GM19239 (cell line): ENCODE measurements around the gene ACTL6A.

Experiments used
- DNase-seq: peaks from one replicate; pipeline ENCODE4 v3.0.0; 2011; ENCODE audit warnings: low spot score; ENCODE audit not compliant: insufficient read length
- FAIRE-seq: peaks from 2 replicates; lab custom pipeline; 2011; peaks lifted over from hg19 to GRCh38; lab: Jason Lieb, UNC

Gene ACTL6A

DNA sequence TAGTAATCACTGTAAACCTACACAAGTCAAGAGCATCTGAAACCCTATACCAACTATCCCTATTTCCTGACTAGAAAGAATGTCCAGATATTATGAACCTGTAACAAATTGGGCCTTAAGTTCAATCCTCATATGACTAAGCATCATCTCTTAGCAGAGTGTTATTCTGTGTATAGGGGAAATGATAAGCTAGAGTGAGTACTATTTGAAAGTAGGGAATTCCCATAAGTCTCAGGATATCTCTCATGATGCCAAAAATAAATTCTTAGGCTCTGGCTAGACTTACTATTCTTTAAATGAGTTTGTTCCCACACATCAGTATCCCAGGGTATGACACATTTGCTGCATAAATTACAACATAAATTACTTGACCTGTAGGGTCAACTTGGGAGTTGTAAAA, 26.4 kb downstream of the ACTL6A start:
- DNase-seq (no peak), FAIRE-seq (peak; percentile 33)

- FAIRE-seq (no peak), DNase-seq (no peak)
Measured at GRCh38 chr3:179590669-179591068, 27.9 kb downstream of the ACTL6A start.

DNA sequence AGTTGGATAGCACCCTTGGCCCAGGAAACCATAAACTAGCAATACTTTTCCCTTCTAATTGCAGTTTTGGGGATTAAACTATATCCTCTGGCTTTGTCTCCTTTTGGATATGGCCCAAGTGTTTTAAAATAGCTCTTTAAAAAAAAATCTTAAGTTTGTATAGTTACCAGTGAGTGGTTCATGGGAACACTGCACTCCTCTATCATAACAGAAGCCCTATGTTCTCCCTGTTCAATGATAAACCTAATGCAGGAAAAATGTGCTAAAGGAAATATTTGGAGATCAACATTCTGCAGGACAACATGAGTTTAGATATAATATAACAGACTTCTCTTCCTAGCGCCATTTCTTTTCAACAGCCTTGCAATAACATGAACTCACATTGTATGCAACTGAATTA, 28.6 kb downstream of the ACTL6A start:
- no peak for FAIRE-seq
- no peak for DNase-seq

GRCh38 chr3:179599531-179599930, 36.8 kb downstream of the ACTL6A start:
- DNase-seq (no peak), FAIRE-seq (no peak)

- no peak for DNase-seq
- no peak for FAIRE-seq
Measured at GRCh38 chr3:179603321-179603720, 40.6 kb downstream of the ACTL6A start.

- FAIRE-seq = no peak
- no peak for DNase-seq
Measured at GRCh38 chr3:179603831-179604230, 41.1 kb downstream of the ACTL6A start.

DNA sequence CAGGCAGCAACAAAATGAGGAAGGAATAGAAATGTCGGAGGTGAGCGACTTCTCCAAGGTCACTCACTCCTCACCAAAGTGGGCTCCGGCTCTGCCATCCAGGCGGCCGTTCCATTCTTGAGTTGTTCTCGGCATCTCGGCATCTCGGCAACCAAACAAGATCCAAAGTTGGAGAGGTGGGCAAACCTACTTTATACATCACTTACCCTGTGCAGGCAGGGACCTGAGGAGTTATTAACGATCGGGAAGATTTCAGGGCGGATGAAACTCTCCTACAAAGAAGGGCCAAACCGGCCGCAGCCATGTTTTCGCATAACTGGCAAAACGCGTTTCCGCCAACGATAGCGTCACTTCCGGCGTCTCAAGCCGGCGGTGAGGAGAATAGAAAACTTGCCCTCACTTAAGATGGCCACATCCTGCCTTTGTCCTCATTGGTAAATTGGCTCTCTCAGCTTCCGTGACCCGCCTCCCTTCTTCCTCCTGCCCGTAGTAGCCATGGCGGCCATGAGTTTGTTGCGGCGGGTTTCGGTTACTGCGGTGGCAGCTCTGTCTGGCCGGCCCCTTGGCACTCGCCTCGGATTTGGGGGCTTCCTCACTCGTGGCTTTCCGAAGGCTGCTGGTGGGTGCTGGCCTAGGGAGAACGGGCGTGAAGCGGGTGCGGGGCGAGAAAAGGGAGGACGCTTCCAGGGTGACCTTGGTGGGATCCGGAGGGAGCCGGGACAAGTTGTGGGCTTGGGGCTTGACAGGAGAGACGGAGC, 41.8 kb downstream of the ACTL6A start, which contains the start of the genes MRPL47 and NDUFB5:
Gene MRPL47, minus strand, starts transcription at position 318 of the 758 bp plus-strand sequence. Its CDS starts 14 bp downstream, at position 304.
Gene NDUFB5, plus strand, starts transcription at position 474 of the 758 bp plus-strand sequence. Its CDS starts 22 bp downstream, at position 496.
- DNase-seq (peak; percentile 70), FAIRE-seq (peak; percentile 90)

DNA sequence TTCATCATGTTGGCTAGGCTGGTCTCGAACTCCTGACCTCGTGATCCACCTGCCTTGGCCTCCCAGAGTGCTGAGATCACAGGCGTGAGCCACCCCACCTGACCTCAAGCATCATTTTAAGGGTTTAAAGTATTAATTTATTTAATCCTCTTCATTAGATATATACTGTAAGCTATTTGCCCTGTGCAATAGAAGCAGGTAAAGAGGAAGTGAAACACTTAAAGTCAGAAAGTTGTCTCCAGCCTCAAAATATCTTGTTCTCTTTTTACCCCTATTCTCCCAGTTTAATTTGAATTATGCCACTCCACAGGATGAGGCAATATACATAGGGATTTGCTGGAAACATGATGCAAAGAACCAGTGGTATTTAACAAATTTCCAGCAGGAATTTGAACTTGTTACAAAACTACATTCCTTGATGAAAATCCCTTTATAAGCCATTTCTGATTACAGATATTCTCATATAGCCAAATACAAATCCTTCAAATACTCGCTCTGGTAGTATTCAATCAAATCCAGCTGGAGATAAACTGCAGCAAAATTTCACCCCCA, 43.9 kb downstream of the ACTL6A start:
- FAIRE-seq (no peak), DNase-seq (no peak)

GRCh38 chr3:179608931-179609720, 46.4 kb downstream of the ACTL6A start:
- no peak for DNase-seq

DNA sequence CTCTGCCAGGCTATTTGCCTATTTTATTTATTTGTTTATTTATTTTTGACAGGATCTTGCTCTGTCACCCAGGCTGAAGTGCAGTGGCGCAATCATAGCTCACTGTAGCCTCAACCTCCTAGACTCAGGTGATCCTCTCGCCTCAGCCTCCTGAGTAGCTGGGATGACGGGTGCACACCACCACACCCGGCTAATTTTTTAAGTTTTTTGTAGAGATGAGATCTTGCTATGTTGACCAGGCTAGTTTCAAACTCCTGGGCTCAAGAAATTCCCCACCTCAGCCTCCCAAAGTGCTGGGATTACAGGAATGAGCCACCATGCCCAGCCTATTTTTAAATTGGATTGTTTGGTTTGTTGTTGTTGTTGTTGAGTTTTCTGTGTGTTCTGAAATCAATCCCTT, 47.3 kb downstream of the ACTL6A start:
- FAIRE-seq (no peak), DNase-seq (no peak)

More at GRCh38 chr3:179608931-179609720, 46.4 kb downstream of the ACTL6A start:
- FAIRE-seq = peak; percentile 70

- DNase-seq (no peak), FAIRE-seq (no peak)
Measured at GRCh38 chr3:179613807-179614206, 51.1 kb downstream of the ACTL6A start.

- no peak for FAIRE-seq
- no peak for DNase-seq
Measured at GRCh38 chr3:179615458-179616173, 52.9 kb downstream of the ACTL6A start.

DNA sequence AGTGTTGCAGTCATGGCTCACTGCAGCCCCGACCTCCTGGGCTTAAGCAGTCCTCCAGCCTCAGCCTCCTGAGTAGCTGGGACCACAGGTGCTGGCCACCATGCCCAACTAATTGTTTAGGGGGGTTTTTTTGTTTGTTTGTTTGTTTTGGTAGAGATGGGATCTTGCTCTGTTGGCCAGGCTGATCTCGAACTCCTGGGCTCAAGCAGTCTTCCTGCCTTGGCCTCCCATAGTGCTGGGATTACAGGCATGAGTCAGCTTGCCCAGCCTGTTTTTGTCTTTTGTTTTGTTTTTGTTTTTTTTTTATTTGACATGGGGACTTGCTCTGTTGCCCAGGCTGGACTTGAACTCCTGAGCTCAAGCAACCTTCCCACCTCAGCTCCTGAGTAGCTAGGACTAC, 59.3 kb downstream of the ACTL6A start:
- FAIRE-seq = no peak
- no peak for DNase-seq

- DNase-seq (no peak), FAIRE-seq (no peak)
Measured at GRCh38 chr3:179624451-179624850, 61.7 kb downstream of the ACTL6A start.

DNA sequence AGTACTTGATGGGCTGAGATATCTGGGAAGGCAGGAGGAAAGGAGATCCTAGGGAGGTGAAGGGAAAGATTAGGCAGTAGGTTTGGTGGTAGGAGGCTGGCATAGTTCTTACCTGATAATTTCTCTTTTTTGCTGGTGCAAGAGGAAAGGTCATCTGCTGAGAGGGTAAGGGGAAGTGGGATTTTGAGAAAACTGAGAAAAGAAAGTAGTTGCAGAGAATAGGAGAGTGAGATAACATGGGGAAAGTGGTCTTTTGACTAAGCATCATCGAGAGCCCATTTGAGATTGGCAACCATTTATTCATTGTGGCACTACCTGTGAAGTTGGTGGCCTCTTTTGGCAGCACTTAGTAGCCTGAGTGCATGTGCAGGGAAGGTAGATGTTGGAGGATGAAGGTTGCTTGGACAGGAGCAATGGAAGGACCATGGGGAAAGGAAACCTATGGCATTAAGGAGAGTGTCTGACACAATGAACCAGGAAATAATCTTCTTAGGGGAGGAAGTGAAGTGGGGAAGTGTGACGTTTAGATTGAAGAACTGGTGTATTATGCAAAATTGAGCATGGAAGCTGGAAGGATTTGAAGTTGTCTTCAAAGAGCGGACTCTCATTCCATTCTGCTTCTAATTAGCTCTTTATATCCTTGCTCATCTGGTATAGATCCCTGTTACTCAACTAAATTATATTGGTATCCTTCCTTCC, 68.2 kb downstream of the ACTL6A start:
- FAIRE-seq = peak; percentile 4
- DNase-seq = no peak
